GM18870 (cell line): ENCODE results near the gene COMMD7.
"Not testable (repeated sequence)": the region's sequence is repeated elsewhere in the genome, so short reads cannot be mapped to it uniquely, and the experiment has no call there.

Source experiments
- ATAC-seq: cut with Tn5 transposase; IDR thresholded peaks from one replicate; pipeline ENCODE4 v1.9.1; 2021; ENCODE audit warnings: moderate library complexity; ENCODE audit not compliant: unreplicated experiment

COMMD7 gene

GRCh38 chr20:32737371-32738223 lies 5.7 kb downstream of the COMMD7 start:
- no peak for ATAC-seq

- no peak for ATAC-seq
Measured at GRCh38 chr20:32731882-32732266, 11.4 kb downstream of the COMMD7 start.

GRCh38 chr20:32729334-32729733 lies 13.9 kb downstream of the COMMD7 start:
- not testable (repeated sequence) for ATAC-seq

- ATAC-seq, result not testable (repeated sequence)
Measured at GRCh38 chr20:32728435-32728834, 14.8 kb downstream of the COMMD7 start.

- no peak for ATAC-seq
Measured at GRCh38 chr20:32727683-32728082, 15.6 kb downstream of the COMMD7 start.

GRCh38 chr20:32718749-32719348 lies 24.4 kb downstream of the COMMD7 start:
- ATAC-seq, result no peak

GRCh38 chr20:32711346-32711745 lies 31.9 kb downstream of the COMMD7 start:
- ATAC-seq, result no peak

GRCh38 chr20:32709632-32710121 lies 33.6 kb downstream of the COMMD7 start:
- ATAC-seq, result no peak

- not testable (repeated sequence) for ATAC-seq
Measured at GRCh38 chr20:32709029-32709631, 34.1 kb downstream of the COMMD7 start.

- ATAC-seq, result no peak
Measured at GRCh38 chr20:32707691-32708581, 35.3 kb downstream of the COMMD7 start.

- ATAC-seq, result no peak
Measured at GRCh38 chr20:32706486-32706885, 36.8 kb downstream of the COMMD7 start.

- no peak for ATAC-seq
Measured at GRCh38 chr20:32702706-32703425, 40.4 kb downstream of the COMMD7 start.

GRCh38 chr20:32697608-32698007 lies 45.7 kb downstream of the COMMD7 start:
- no peak for ATAC-seq

GRCh38 chr20:32695089-32695488 lies 48.2 kb downstream of the COMMD7 start:
- no peak for ATAC-seq

- not testable (repeated sequence) for ATAC-seq
Measured at GRCh38 chr20:32688966-32689365, 54.3 kb downstream of the COMMD7 start.

GRCh38 chr20:32687180-32687532 lies 56.1 kb downstream of the COMMD7 start:
- ATAC-seq, result no peak

- ATAC-seq, result no peak
Measured at GRCh38 chr20:32686530-32687179, 56.6 kb downstream of the COMMD7 start.

- ATAC-seq, result no peak
Measured at GRCh38 chr20:32685541-32686529, 57.4 kb downstream of the COMMD7 start.
